ENCODE data around the gene ACD.
A peak's percentile ranks its signal among the peaks of the same experiment; 100 is the strongest.
"Not testable (repeated sequence)": the region's sequence is repeated elsewhere in the genome, so short reads cannot be mapped to it uniquely, and the experiment has no call there.

The ACD gene

DNA sequence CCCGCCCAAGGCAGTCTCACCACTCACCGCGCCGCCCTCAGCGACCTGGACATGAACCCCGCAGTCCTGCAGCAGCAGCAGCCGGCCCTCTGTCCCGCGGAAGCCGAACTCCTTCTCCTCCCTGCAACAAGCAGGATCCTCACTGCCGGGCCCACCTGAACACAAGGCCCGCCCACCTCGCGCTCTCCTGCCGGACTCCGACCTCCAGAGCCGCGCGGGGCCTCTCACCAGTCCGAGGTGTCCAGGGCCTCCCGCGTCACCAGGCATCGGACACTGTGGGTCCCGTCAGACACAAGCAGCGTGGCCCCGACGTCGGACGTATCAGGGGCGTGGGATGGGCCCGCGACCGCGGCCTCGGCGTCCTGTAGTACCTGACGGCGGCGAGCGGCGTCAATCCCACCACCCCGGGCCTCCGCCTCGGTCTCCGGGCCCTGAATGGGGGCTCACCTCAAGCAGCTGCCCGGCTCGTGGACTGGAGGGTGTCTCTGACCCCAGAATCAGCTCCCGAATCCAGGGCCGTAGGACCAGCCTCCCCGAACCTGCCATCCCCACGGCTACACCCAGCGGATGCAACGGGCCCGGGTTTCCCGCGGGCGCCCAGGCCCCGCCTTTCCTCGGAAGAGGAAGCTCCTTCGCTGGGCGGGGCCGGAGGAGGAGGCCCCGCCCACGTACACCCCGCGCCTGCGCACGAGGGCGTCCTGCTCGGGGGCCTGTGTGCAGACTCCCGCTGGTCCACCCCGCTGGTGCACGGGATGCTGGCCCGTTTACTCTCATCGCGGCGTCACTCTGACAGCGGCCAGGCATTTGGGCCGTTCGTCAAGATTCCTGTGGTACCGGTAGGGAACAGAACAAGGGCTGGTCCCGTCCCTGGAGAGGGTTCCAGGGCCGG lies at the start of gene ACD:
Gene ACD, minus strand, starts transcription at position 586 of the 889 bp plus-strand sequence. Its CDS starts 40 bp downstream, at position 546.
- peak; percentile 84 to 92 for DNase-seq (ENCODE audit: low read depth in 2 of 2)

DNA sequence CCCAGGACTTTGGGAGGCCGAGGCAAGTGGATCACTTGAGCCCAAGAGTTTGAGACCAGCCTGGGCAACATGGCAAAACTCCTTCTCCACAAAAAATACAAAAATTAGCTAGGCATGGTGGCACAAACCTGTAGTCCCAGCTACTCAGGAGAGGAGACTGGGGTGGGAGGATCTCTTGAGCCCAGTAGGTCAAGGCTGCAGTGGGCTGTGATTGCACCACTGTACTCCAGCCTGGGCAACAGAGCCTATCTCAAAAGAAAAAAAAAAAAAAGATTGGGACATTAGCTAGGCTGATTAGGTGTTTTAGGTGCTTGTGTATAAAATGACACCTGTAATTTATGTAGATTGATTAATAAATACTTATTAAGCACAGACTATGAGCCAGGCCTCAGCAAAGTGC lies 49.0 kb upstream of the ACD start:
- no peak for DNase-seq (ENCODE audit: low read depth in 2 of 2)

DNA sequence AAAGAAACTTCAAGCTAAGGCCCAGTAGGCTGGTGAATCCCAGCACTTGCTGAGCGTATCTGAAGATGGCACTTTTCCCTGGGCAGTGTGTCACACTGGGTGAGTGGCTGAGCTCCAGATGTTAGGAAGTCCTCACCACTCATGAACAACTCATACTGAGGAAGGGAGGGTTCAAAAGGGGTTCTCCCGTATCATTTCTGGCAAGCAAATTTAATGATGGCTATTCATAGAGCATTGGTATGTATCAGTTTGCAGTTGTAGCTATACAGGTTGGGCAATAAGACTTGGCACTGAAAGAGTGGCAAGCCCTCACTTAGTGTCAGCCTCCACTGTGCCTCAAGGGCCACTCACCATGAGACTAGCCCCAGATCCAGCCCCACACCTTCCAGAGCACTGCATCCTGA lies 48.3 kb upstream of the ACD start:
- DNase-seq (ENCODE audit: low read depth in 2 of 2), result no peak

DNA sequence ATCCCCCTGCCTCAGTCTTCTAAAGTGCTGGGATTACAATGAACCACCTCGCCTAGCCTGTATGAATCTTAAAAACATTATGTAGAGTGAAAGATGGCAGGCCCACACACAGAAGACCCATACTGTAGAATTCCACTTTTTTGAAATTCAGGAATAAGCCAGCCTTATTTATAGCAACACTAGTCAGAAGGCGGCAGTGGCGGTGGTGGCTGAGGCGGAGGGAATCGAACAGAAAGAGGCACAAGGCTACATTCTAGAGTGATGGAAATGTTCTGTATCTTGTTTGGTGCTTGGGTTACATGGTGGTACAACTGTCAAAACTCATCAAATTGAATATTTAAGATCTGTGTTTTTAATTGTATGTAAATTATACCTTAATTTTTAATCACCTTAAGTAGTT lies 47.7 kb upstream of the ACD start:
- no peak for DNase-seq (ENCODE audit: low read depth in 2 of 2)

- DNase-seq (ENCODE audit: low read depth in 2 of 2), result no peak
Measured at GRCh38 chr16:67707210-67707609, 47.1 kb upstream of the ACD start.

GRCh38 chr16:67704110-67704509 lies 44.0 kb upstream of the ACD start:
- DNase-seq (ENCODE audit: low read depth in 2 of 2), result no peak

GRCh38 chr16:67703626-67704025 lies 43.6 kb upstream of the ACD start:
- no peak for DNase-seq (ENCODE audit: low read depth in 2 of 2)

DNA sequence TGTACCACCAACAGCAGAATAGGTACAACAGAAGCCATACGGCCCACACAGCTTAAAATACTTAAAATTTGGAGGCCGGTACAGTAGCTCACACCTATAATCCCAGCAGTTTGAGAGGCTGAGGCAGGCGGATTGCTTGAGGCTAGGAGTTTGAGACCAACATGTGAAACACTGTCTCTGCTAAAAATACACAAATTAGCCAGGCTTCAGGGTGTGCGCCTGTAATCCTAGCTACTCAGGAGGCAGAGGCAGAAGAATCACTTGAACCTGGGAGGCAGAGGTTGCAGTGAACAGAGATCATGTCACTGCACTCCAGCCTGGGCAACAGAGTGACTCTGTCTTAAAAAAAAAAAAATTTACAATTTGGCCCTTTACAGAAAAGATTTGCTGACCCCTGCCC lies 42.1 kb upstream of the ACD start:
- DNase-seq (ENCODE audit: low read depth in 2 of 2), result no peak

GRCh38 chr16:67701420-67701819 lies 41.4 kb upstream of the ACD start:
- DNase-seq (ENCODE audit: low read depth in 2 of 2), result no peak

GRCh38 chr16:67699265-67699664 lies 39.2 kb upstream of the ACD start:
- DNase-seq (ENCODE audit: low read depth in 2 of 2), result no peak

GRCh38 chr16:67697422-67698185 lies 37.5 kb upstream of the ACD start:
- no peak for DNase-seq (ENCODE audit: low read depth in 2 of 2)

GRCh38 chr16:67694611-67695010 lies 34.6 kb upstream of the ACD start:
- DNase-seq (ENCODE audit: low read depth in 2 of 2), result no peak

GRCh38 chr16:67693517-67694285 lies 33.6 kb upstream of the ACD start:
- DNase-seq (ENCODE audit: low read depth in 2 of 2), result not testable (repeated sequence)

GRCh38 chr16:67685388-67686112 lies 25.5 kb upstream of the ACD start:
- DNase-seq (ENCODE audit: low read depth in 2 of 2), result no peak

DNA sequence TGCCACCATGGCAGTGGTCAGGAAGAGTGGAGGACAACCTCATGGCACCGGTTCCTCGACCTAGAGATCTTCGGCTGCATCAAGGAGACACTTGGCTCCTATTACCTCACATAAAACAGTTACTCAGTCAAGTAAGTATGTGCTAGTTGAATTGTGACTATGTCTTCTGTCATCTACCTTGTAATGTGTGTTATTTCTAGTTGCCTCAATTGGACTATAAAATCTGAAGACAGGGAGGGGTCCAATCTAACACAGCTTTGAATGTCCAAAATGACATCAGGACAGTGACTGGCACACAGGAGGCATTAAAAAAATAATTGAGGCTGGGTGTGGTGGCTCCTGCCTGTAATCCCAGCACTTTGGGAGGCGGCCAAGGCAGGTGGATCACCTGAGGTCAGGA lies 23.7 kb upstream of the ACD start:
- no peak for DNase-seq (ENCODE audit: low read depth in 2 of 2)

DNA sequence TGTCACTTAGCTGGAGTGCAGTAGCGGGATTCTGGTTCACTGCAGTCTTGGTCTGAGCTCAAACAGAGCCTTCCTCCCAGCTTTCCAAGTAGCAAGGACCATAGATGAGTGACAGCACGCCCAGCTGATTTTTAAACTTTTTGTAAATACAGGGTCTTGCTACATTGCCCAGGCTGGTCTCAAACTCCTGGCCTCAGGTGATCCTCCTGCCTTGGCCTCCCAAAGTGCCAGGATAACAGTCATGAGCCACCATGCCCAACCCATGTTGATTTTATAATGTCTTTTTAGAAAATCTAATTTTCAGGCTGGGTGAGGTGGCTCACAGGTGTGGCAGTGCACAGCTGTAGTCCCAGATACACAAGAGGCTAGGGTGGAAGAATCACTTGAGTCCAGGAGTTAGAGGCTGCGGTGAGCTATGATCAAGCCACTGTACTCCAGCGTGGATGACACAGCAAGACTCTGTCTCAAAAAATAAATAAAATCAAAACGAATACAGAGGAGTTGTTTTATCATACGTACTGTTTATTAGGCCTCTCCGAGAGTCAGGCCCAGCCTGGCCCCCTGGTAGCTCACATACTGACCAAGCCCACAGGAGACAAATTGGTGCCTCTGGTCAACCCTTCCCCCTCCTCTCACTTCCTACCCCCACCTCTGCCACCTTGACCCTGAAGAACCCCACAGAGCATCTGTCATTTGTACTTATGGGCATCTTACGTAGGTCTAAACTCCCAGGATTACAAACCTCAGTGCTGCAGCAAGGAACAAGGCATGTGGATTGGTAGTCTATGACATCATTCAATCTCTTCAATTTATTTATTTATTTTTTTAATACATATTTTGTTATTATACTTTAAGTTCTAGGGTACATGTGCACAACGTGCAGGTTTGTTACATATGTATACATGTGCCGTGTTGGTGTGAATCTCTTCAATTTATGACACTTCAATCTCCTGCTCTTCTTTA lies 20.2 kb upstream of the ACD start:
- no peak for DNase-seq (ENCODE audit: low read depth in 2 of 2)

DNA sequence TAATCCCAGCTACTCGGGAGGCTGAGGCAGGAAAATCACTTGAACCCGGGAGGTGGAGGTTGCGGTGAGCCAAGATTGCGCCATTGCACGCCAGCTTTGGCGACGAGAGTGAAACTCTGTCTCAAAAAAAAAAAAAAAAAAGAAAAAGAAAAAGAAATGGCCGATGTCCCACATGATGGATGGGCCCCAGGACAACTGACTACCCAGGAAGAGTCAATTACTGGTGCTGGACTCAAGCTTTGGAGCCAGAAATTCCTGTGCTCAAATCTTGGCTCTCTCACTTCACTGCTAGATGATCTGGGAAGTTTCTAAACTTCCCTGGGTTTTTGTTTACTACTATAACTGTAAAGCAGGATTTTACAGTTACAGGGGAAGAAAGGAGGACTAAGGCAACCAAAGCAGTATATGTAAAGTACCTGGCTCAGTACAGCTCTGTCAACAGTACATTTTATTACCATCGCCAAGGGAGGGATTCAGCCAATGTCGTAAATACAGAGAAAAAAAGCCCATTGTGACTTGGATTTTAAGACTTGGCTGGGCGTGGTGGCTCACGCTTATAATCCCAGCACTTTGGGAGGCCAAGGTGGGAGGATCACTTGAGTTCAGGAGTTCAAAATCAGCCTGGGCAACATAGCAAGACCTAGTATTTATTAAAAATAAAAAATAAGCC lies 18.4 kb upstream of the ACD start:
- no peak for DNase-seq (ENCODE audit: low read depth in 2 of 2)

- DNase-seq (ENCODE audit: low read depth in 2 of 2), result no peak
Measured at GRCh38 chr16:67677712-67678111, 17.7 kb upstream of the ACD start.

DNA sequence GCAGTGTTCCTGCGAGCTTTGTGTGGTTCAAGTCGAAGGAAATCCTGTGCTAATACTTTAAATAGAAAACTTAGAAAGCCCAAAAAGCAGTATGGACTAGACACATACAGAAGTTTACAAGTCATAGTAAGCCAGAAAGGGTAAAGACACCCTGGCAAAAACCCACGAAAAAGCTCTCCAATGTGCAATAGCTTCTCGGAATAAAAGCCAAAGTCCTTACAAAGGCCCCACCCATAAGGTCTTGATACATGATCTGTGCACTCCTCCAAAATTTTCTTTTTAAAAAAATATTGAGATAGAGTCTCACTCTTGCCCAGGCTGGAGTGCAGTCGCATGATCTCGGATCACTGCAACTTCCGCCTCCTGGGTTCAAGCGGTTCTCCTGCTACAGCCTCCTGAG lies 16.9 kb upstream of the ACD start:
- no peak for DNase-seq (ENCODE audit: low read depth in 2 of 2)

- DNase-seq (ENCODE audit: low read depth in 2 of 2), result no peak
Measured at GRCh38 chr16:67676516-67676915, 16.5 kb upstream of the ACD start.

All from stimulated activated CD4-positive, alpha-beta T cell treated with anti-CD3 and anti-CD28 coated beads, Interleukin-15, amount 100 ng/mL, for 48 hours (primary cell).